Neural crest cell (in vitro differentiated cells): ENCODE measurements around the gene SLC4A4. TPM values are rescaled to one million over a fixed set of nuclear protein-coding genes. Genes with fewer than 3 reads are reported as not detected.

Source experiments
- DNase-seq: peaks from one replicate; pipeline ENCODE4 v3.0.0; 2021; ENCODE audit warnings: low read depth, mixed read lengths, low spot score
- H3K27ac Mint-ChIP-seq: one replicate; pipeline ENCODE4 v1.8.0; 2021; ENCODE audit warnings: mild to moderate bottlenecking, mixed read lengths; ENCODE audit not compliant: unreplicated experiment
- H3K27me3 Mint-ChIP-seq: 2 replicates; pipeline ENCODE4 v1.8.0; 2021; ENCODE audit warnings: low read depth, mild to moderate bottlenecking, mixed read lengths
- H3K36me3 Mint-ChIP-seq: 2 replicates; pipeline ENCODE4 v1.8.0; 2021; ENCODE audit warnings: low read depth, mild to moderate bottlenecking, mixed read lengths
- H3K4me1 Mint-ChIP-seq: 2 replicates; pipeline ENCODE4 v1.8.0; 2021; ENCODE audit warnings: mixed read lengths
- H3K4me3 Mint-ChIP-seq: one replicate; pipeline ENCODE4 v1.8.0; 2021; ENCODE audit warnings: mild to moderate bottlenecking, mixed read lengths
- H3K9me3 Mint-ChIP-seq: 2 replicates; pipeline ENCODE4 v1.8.0; 2021; ENCODE audit warnings: mixed read lengths
- CTCF ChIP-seq: fragments of 200-600 bp; sonication (generic); conservative IDR thresholded peaks from 2 replicates; pipeline ENCODE4 v1.5.0; 2021; ENCODE audit warnings: antibody characterized with exemption, mild to moderate bottlenecking
- total RNA-seq: library from RNA; stranded (reverse); gene quantifications from 2 replicates; pipeline ENCODE4 v1.2.1, GENCODE V29; 2021

SLC4A4 gene
- total RNA-seq, 1 donor from 2014 or later: 4.0 TPM

GRCh38 chr4:71609651-71610050 lies 270.8 kb downstream of the SLC4A4 start:
- Mint-ChIP-seq H3K4me3 (no peak overlapping the region), H3K9me3 (peaks cover 10% of the 10 kb centered on the region), H3K27me3 (no peaks in the 10 kb centered on the region), H3K36me3 (peaks cover 3% of the 10 kb centered on the region), H3K4me1 (peaks cover 4% of the 10 kb centered on the region), H3K27ac (no peak overlapping the region)
- TF ChIP-seq CTCF: no peak
- no peak for DNase-seq

GRCh38 chr4:71614621-71615020 lies 275.8 kb downstream of the SLC4A4 start:
- H3K27me3 Mint-ChIP-seq: no peaks in the 10 kb centered on the region
- no peaks in the 10 kb centered on the region for H3K4me1 Mint-ChIP-seq
- DNase-seq: no peak
- H3K4me3 Mint-ChIP-seq: no peak overlapping the region
- peak overlapping the region; percentile 71 for H3K27ac Mint-ChIP-seq
- peaks cover 3% of the 10 kb centered on the region for H3K36me3 Mint-ChIP-seq
- peaks cover 5% of the 10 kb centered on the region for H3K9me3 Mint-ChIP-seq
- TF ChIP-seq CTCF: no peak

GRCh38 chr4:71616168-71616811 lies 277.5 kb downstream of the SLC4A4 start:
- no peaks in the 10 kb centered on the region for H3K27me3 Mint-ChIP-seq
- peaks cover under 1% of the 10 kb centered on the region for H3K36me3 Mint-ChIP-seq
- H3K4me3 Mint-ChIP-seq: no peak overlapping the region

More at GRCh38 chr4:71616168-71616811, 277.5 kb downstream of the SLC4A4 start:
- peaks cover 9% of the 10 kb centered on the region for H3K9me3 Mint-ChIP-seq
- no peaks in the 10 kb centered on the region for H3K4me1 Mint-ChIP-seq
- TF ChIP-seq CTCF: no peak
- no peak for DNase-seq
- no peak overlapping the region for H3K27ac Mint-ChIP-seq
